ENCODE results near the gene VSTM2L. TPM values are rescaled to one million over a fixed set of nuclear protein-coding genes. Genes with fewer than 3 reads are reported as not detected.

Gene VSTM2L
- total RNA-seq, 1 donor from 2014 or later = 7.3 TPM

- Mint-ChIP-seq H3K4me3 (ENCODE audit: unreplicated experiment) (no peak overlapping the region), H3K27ac (ENCODE audit: unreplicated experiment) (no peak overlapping the region), H3K36me3 (ENCODE audit: low read depth) (peaks cover 3% of the 10 kb centered on the region), H3K4me1 (ENCODE audit: low read depth) (peaks cover 25% of the 10 kb centered on the region), H3K9me3 (ENCODE audit: low read depth) (peaks cover 7% of the 10 kb centered on the region), H3K27me3 (ENCODE audit: low read depth) (peaks cover 5% of the 10 kb centered on the region)
- no peak for DNase-seq (ENCODE audit: low spot score)
- TF ChIP-seq CTCF (IDR thresholded peaks at IDR 0.05) = no peak
Observed at GRCh38 chr20:37973059-37973910, 70.4 kb downstream of the VSTM2L start.

DNA sequence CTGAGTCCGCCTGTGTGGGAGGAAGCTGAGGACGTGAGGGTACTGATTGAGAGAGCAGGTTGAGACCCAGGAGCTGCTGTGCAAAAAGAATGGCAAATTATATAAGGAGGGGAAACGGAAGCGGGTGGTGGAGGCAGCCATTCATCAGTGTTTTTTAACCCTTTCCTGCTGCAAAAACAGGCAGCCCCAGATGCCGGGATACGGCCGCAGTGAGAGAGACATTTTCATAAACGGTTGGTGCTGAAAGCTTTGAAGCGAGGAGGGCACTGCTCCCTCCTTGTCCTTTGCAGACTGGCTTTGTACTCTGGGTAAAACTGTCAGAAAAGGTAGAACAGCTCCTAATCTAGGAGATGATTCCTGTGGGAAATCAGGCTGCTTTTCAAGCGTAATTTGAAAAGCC is 74.0 kb downstream of the VSTM2L start:
- H3K27ac Mint-ChIP-seq (ENCODE audit: unreplicated experiment) = no peak overlapping the region
- peaks cover 3% of the 10 kb centered on the region for H3K4me1 Mint-ChIP-seq (ENCODE audit: low read depth)
- DNase-seq (ENCODE audit: low spot score) = no peak
- H3K9me3 Mint-ChIP-seq (ENCODE audit: low read depth) = no peaks in the 10 kb centered on the region
- no peak for TF ChIP-seq CTCF (IDR thresholded peaks at IDR 0.05)
- H3K4me3 Mint-ChIP-seq (ENCODE audit: unreplicated experiment) = no peak overlapping the region
- H3K36me3 Mint-ChIP-seq (ENCODE audit: low read depth) = peaks cover 5% of the 10 kb centered on the region
- H3K27me3 Mint-ChIP-seq (ENCODE audit: low read depth) = peaks cover 6% of the 10 kb centered on the region

GRCh38 chr20:37977338-37977737 is 74.4 kb downstream of the VSTM2L start:
- H3K27me3 Mint-ChIP-seq (ENCODE audit: low read depth) = peaks cover 6% of the 10 kb centered on the region
- H3K4me1 Mint-ChIP-seq (ENCODE audit: low read depth) = peaks cover 3% of the 10 kb centered on the region
- no peak overlapping the region for H3K27ac Mint-ChIP-seq (ENCODE audit: unreplicated experiment)
- peaks cover 6% of the 10 kb centered on the region for H3K36me3 Mint-ChIP-seq (ENCODE audit: low read depth)
- H3K4me3 Mint-ChIP-seq (ENCODE audit: unreplicated experiment) = no peak overlapping the region
- no peak for DNase-seq (ENCODE audit: low spot score)
- TF ChIP-seq CTCF (IDR thresholded peaks at IDR 0.05) = no peak
- no peaks in the 10 kb centered on the region for H3K9me3 Mint-ChIP-seq (ENCODE audit: low read depth)

DNA sequence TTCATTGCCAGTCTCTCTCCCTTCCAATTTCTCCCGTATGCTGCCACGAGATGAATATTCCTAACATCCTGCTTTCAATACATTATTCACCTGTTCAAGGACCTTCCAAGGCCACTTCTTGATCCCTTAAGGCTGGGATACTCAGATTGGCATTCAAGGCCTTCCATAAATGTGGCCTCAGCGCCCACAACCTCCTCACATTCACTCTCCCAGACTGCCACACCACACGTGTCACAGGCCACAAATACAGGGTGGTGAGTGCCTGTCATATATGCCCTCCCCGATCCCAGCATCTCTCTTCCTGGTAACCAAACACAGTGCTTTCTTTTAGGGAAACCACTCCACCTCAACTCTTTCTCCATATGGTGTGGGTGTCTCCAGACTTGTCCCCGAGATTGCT is 74.9 kb downstream of the VSTM2L start:
- no peak overlapping the region for H3K27ac Mint-ChIP-seq (ENCODE audit: unreplicated experiment)
- DNase-seq (ENCODE audit: low spot score) = no peak
- H3K27me3 Mint-ChIP-seq (ENCODE audit: low read depth) = peaks cover 6% of the 10 kb centered on the region
- TF ChIP-seq CTCF (IDR thresholded peaks at IDR 0.05) = no peak
- H3K4me1 Mint-ChIP-seq (ENCODE audit: low read depth) = peaks cover 3% of the 10 kb centered on the region
- H3K4me3 Mint-ChIP-seq (ENCODE audit: unreplicated experiment) = no peak overlapping the region
- no peaks in the 10 kb centered on the region for H3K9me3 Mint-ChIP-seq (ENCODE audit: low read depth)
- peaks cover 10% of the 10 kb centered on the region for H3K36me3 Mint-ChIP-seq (ENCODE audit: low read depth)

DNA sequence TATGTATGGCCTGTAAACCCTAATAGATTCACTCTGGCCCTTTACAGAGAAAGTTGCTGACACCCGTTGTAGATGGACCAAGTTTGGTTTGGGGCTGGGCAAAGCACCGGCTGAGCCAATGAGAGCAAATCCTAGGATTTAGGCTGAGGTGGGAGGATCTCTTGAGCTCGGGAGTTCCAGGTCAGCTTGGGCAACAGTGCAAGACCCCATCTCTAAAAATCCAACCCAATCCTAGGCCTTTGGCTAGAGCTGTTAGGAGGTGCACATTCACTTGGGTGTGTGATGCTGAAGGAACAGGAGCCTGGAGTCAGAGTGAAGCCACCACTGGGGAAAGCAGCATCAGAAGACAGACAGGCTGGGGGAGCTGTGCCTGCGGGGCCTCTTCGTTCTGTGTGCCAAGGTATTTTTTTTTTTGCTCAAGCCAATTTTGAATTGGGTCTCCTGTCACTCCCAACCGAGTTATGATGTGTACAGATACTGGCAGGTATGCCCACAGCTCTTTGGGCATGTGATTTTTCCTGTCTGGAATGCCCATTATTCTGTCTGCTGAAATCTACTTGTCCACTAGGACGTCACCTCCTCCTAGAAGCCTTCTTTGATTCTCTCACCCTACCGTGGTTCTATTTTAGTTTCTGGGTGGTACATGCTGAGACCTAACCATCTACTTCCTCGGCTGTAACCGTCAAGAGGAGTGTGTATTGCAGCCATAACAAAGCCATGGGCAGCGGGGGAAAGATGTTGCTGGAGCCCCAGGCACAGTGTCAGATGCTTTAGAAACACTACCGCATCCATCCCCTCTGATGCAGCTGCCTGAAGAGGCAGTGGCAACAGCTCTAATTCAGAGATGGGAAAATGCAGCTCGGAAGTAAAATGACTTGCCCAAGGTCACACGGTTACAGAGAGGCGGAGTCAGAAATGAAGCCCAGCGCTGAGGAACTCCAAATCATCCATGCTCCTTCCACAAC is 76.4 kb downstream of the VSTM2L start:
- Mint-ChIP-seq H3K9me3 (ENCODE audit: low read depth) (no peaks in the 10 kb centered on the region), H3K27ac (ENCODE audit: unreplicated experiment) (no peak overlapping the region)

More for the DNA sequence above, 76.4 kb downstream of the VSTM2L start:
- peaks cover 6% of the 10 kb centered on the region for H3K27me3 Mint-ChIP-seq (ENCODE audit: low read depth)
- peaks cover 10% of the 10 kb centered on the region for H3K36me3 Mint-ChIP-seq (ENCODE audit: low read depth)
- H3K4me3 Mint-ChIP-seq (ENCODE audit: unreplicated experiment) = no peak overlapping the region
- peaks cover 3% of the 10 kb centered on the region for H3K4me1 Mint-ChIP-seq (ENCODE audit: low read depth)
- no peak for DNase-seq (ENCODE audit: low spot score)
- TF ChIP-seq CTCF (IDR thresholded peaks at IDR 0.05) = no peak
